Smooth muscle cell (in vitro differentiated cells): Measurements from ENCODE around the gene FAM131A. TPM values are rescaled to one million over a fixed set of nuclear protein-coding genes. Genes with fewer than 3 reads are reported as not detected.

Experiments used
- DNase-seq: peaks from one replicate; lab custom pipeline; 2025; ENCODE audit not compliant: unreplicated experiment; lab: John Stamatoyannopoulos, UW
- H2AFZ ChIP-seq: fragments of 200-600 bp; sonication (generic); 2 replicates; pipeline ENCODE4 v1.6.0; 2016; ENCODE audit warnings: antibody characterized with exemption, low read depth, mild to moderate bottlenecking
- H3F3A ChIP-seq: fragments of 200-600 bp; sonication (generic); 2 replicates; pipeline ENCODE4 v1.6.0; 2017; ENCODE audit warnings: antibody characterized with exemption, low read depth
- H3K27ac ChIP-seq: fragments of 200-600 bp; sonication (generic); 2 replicates; pipeline ENCODE4 v1.5.1; 2016; ENCODE audit warnings: low read depth, mild to moderate bottlenecking
- H3K27me3 ChIP-seq: fragments of 200-600 bp; sonication (generic); 2 replicates; pipeline ENCODE4 v1.6.1; 2016; ENCODE audit warnings: low read depth, mild to moderate bottlenecking
- H3K36me3 ChIP-seq: fragments of 200-600 bp; sonication (generic); 2 replicates; pipeline ENCODE4 v1.5.1; 2016; ENCODE audit warnings: low read depth
- H3K4me1 ChIP-seq: fragments of 200-600 bp; sonication (generic); 2 replicates; pipeline ENCODE4 v1.5.1; 2016; ENCODE audit warnings: low read depth
- H3K4me2 ChIP-seq: fragments of 200-600 bp; sonication (generic); 2 replicates; pipeline ENCODE4 v1.6.0; 2016; ENCODE audit warnings: mild to moderate bottlenecking
- H3K4me3 ChIP-seq: fragments of 200-600 bp; sonication (generic); 2 replicates; pipeline ENCODE4 v1.5.1; 2016; ENCODE audit warnings: mild to moderate bottlenecking
- H3K79me2 ChIP-seq: fragments of 200-600 bp; sonication (generic); 2 replicates; pipeline ENCODE4 v1.6.0; 2016; ENCODE audit warnings: low read depth, mild to moderate bottlenecking
- H3K9ac ChIP-seq: fragments of 200-600 bp; sonication (generic); 2 replicates; pipeline ENCODE4 v1.6.0; 2016; ENCODE audit warnings: low read depth
- H3K9me3 ChIP-seq: fragments of 200-600 bp; sonication (generic); replicated peaks from 2 replicates; pipeline ENCODE4 v1.5.1; 2016; ENCODE audit warnings: low read depth
- H4K20me1 ChIP-seq: fragments of 200-600 bp; sonication (generic); 2 replicates; pipeline ENCODE4 v1.6.0; 2016; ENCODE audit warnings: low read depth
- CTCF ChIP-seq: fragments of 200-600 bp; sonication (generic); IDR thresholded peaks from 2 replicates; pipeline ENCODE4 v1.5.1; 2017; ENCODE audit warnings: borderline replicate concordance, mild to moderate bottlenecking, antibody characterized with exemption; ENCODE audit not compliant: insufficient read depth, poor library complexity, severe bottlenecking
- WGBS: methylation state at CpG from one replicate; pipeline ENCODE4 v1.1.7; 2016; ENCODE audit warnings: low lambda C conversion rate; 5-methylcytosine and 5-hydroxymethylcytosine counted together
- polyA plus RNA-seq: library from polyadenylated mRNA; unstranded; fragments of >200 nt; fragmentation: Nextera tagmentation; extraction: Ambion mirVana; gene quantifications from 2 replicates; pipeline ENCODE4 v1.2.1, GENCODE V29; 2016
- total RNA-seq: library from RNA; depleted of rRNA; stranded (reverse); fragments of >200 nt; gene quantifications from 2 replicates; pipeline ENCODE4 v1.2.3, GENCODE V29; 2014

FAM131A gene
- total and polyA plus RNA-seq, 2 experiments from 2014 or later = 15.3 to 20.2 TPM

GRCh38 chr3:184334470-184335158, 2.8 kb upstream of the FAM131A start:
- Histone ChIP-seq H3K36me3 (peaks cover 5% of the 10 kb centered on the region), H2AFZ (no peak overlapping the region), H3K9ac (peak overlapping the region; percentile 97), H4K20me1 (peaks cover 79% of the 10 kb centered on the region), H3K27me3 (no peaks in the 10 kb centered on the region), H3K4me1 (peaks cover 19% of the 10 kb centered on the region), H3K79me2 (peaks cover 33% of the 10 kb centered on the region), H3K27ac (peak overlapping the region; percentile 100), H3K4me2 (no peak overlapping the region), H3K4me3 (no peak overlapping the region), H3K9me3 (no peaks in the 10 kb centered on the region), H3F3A (peaks cover 44% of the 10 kb centered on the region)
- TF ChIP-seq CTCF = no peak
- DNase-seq = no peak
- WGBS = 74% methylated on average over 15 of the region's 15 CpGs

- DNase-seq = no peak
- H3K36me3 ChIP-seq = peaks cover 3% of the 10 kb centered on the region
- H3K4me1 ChIP-seq = peaks cover 19% of the 10 kb centered on the region
- peak overlapping the region; percentile 100 for H3K27ac ChIP-seq
- H3K4me2 ChIP-seq = peak overlapping the region; percentile 95
- H3K9ac ChIP-seq = peak overlapping the region; percentile 97
- H3K27me3 ChIP-seq = no peaks in the 10 kb centered on the region
- WGBS = 57% methylated on average over 4 of the region's 4 CpGs
- H3K79me2 ChIP-seq = peaks cover 26% of the 10 kb centered on the region
- H4K20me1 ChIP-seq = peaks cover 79% of the 10 kb centered on the region
- peaks cover 39% of the 10 kb centered on the region for H3F3A ChIP-seq
- peak overlapping the region; percentile 88 for H3K4me3 ChIP-seq
- H2AFZ ChIP-seq = no peak overlapping the region
- no peaks in the 10 kb centered on the region for H3K9me3 ChIP-seq
- no peak for TF ChIP-seq CTCF
Measured at GRCh38 chr3:184335291-184335660, 2.1 kb upstream of the FAM131A start.

GRCh38 chr3:184335661-184336546, 1.5 kb upstream of the FAM131A start:
- peak; percentile 88 for DNase-seq
- Histone ChIP-seq H3K27ac (peak overlapping the region; percentile 100), H2AFZ (no peak overlapping the region), H3K4me2 (peak overlapping the region; percentile 95), H3K4me3 (peak overlapping the region; percentile 88), H3K4me1 (peaks cover 19% of the 10 kb centered on the region), H3K79me2 (peaks cover 20% of the 10 kb centered on the region), H3F3A (peaks cover 34% of the 10 kb centered on the region), H4K20me1 (peaks cover 78% of the 10 kb centered on the region), H3K36me3 (peaks cover 3% of the 10 kb centered on the region), H3K27me3 (no peaks in the 10 kb centered on the region), H3K9me3 (no peaks in the 10 kb centered on the region), H3K9ac (peak overlapping the region; percentile 97)
- under 1% methylated on average over 38 of the region's 77 CpGs for WGBS
- no peak for TF ChIP-seq CTCF
